Adrenal gland (tissue), 5 donors: ENCODE measurements around the gene LDLRAD2.

Experiments
- POLR2A ChIP-seq, 2 donors: fragments of 450-650 bp; IDR thresholded peaks; one replicate each; pipeline ENCODE4 v1.6.1; 2017; ENCODE audit warnings: antibody characterized with exemption in 2 of 2, mild to moderate bottlenecking in 2 of 2, moderate library complexity in 1 of 2
- TF ChIP-seq, protein P1 (sequence below), 6 experiments: fragments of 450-650 bp in 4 of 6; fragments of 200-600 bp in 2 of 6; sonication (generic) in 1 of 6; IDR thresholded peaks; 1 replicate in 5 of 6; 2 replicates in 1 of 6; pipeline versions ENCODE4 v1.5.1 to v1.8.0; 2016 to 2021; ENCODE audit warnings: antibody characterized with exemption in 6 of 6, mild to moderate bottlenecking in 2 of 6, moderate library complexity in 1 of 6
- donor health status: DM: no; HTN: no; CAD: no.

DNA sequence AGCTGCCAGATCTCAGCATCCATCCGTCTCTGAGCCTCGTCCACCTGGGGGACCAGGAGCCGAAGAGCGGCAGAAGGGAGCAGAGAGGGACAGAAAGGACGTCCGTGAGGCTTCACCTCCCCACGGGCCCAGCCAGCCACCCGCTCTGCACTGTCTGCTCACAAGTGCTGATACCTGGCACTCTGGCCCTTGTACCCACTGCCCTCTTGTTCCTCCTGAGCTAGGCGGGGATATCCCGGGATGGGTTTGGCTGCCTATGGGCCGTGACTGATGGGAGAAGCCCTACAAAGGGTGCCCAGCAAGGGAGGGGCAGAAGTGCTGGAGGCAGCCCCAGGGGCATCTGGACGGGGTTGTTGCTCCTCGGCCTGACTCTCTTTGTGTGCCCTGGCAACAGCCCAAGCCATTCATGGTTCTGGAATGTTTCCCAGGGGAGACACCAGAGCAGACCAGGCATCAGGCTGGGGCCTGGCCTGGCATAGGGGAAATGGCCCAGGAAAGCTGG, 57.6 kb downstream of the LDLRAD2 start:
- TF ChIP-seq, protein P1, sequence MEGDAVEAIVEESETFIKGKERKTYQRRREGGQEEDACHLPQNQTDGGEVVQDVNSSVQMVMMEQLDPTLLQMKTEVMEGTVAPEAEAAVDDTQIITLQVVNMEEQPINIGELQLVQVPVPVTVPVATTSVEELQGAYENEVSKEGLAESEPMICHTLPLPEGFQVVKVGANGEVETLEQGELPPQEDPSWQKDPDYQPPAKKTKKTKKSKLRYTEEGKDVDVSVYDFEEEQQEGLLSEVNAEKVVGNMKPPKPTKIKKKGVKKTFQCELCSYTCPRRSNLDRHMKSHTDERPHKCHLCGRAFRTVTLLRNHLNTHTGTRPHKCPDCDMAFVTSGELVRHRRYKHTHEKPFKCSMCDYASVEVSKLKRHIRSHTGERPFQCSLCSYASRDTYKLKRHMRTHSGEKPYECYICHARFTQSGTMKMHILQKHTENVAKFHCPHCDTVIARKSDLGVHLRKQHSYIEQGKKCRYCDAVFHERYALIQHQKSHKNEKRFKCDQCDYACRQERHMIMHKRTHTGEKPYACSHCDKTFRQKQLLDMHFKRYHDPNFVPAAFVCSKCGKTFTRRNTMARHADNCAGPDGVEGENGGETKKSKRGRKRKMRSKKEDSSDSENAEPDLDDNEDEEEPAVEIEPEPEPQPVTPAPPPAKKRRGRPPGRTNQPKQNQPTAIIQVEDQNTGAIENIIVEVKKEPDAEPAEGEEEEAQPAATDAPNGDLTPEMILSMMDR (IDR thresholded peaks at IDR 0.05), result no peak
- no peak for TF ChIP-seq POLR2A (IDR thresholded peaks at IDR 0.05)
